K562 (cell line): ENCODE measurements around the gene LRRC71. TPM values are rescaled to one million over a fixed set of nuclear protein-coding genes. Genes with fewer than 3 reads are reported as not detected.
A peak's percentile ranks its signal among the peaks of the same experiment; 100 is the strongest.

Source experiments
- ATAC-seq: fragments of 200-7000 bp; cut with Tn5 transposase; 3 replicates; pipeline ENCODE4 v1.9.1; 2020; ENCODE audit warnings: moderate library complexity
- BruUV-seq: library from RNA; stranded (reverse); fragments of 400-500 nt; replicated peaks from 2 replicates; lab custom pipeline; 2021; lab: Mats Ljungman, UMichigan
- CTCF ChIA-PET: fragments of 300-600 bp; formaldehyde crosslinking; extraction: SDS; loops from one replicate; lab custom pipeline; 2021; ENCODE audit warnings: low intra/inter-chr PET ratio; lab: Yijun Ruan, JAX
- POLR2A ChIA-PET: fragments of 300-600, 350-650 bp; sonication (Branson Sonifier 250); formaldehyde crosslinking; extraction: SDS; loops from one replicate; lab custom pipeline; 2021; ENCODE audit warnings: antibody characterized with exemption, inconsistent platforms; lab: Yijun Ruan, JAX
- DNase-seq, 4 experiments: peaks; one replicate each; pipeline versions ENCODE4 v3.0.0 to v3.0.0-alpha.2; 2011 to 2018; ENCODE audit warnings: low spot score in 3 of 4, mixed read lengths in 3 of 4; ENCODE audit errors: extremely low read depth in 1 of 4
- FAIRE-seq: peaks from 2 replicates; lab custom pipeline; 2011; peaks lifted over from hg19 to GRCh38; lab: Jason Lieb, UNC
- H2AFZ ChIP-seq: 2 replicates; pipeline ENCODE4 v1.6.0; 2011; ENCODE audit warnings: low read depth, low read length, control low read depth, inconsistent platforms
- H3K27ac ChIP-seq: fragments of 200-600 bp; 3 replicates; pipeline ENCODE4 v1.8.0; 2011; ENCODE audit warnings: low read depth, mild to moderate bottlenecking, control low read depth, inconsistent platforms, low read length, moderate library complexity, mixed read lengths; ENCODE audit errors: extremely low read depth
- H3K27me3 ChIP-seq, 2 experiments: fragments of 300-600 bp in 1 of 2; 2 replicates in 1 of 2; 3 replicates in 1 of 2; pipeline versions ENCODE4 v1.6.0 to v1.8.0; 2011; ENCODE audit warnings: inconsistent platforms in 2 of 2, low read length in 2 of 2, mild to moderate bottlenecking in 1 of 2, mixed read lengths in 1 of 2, moderate library complexity in 1 of 2; ENCODE audit not compliant: control insufficient read depth in 2 of 2, insufficient read depth in 2 of 2
- H3K36me3 ChIP-seq: fragments of 300-600 bp; 3 replicates; pipeline ENCODE4 v1.8.0; 2011; ENCODE audit warnings: mild to moderate bottlenecking, low read length, inconsistent platforms; ENCODE audit not compliant: control insufficient read depth, insufficient read depth
- H3K4me1 ChIP-seq, 2 experiments: fragments of 200-600 bp in 1 of 2; replicated peaks in 1 of 2; 2 replicates in 1 of 2; 3 replicates in 1 of 2; pipeline versions ENCODE4 v1.5.1 to v1.8.0; 2011; ENCODE audit warnings: inconsistent platforms in 2 of 2, low read length in 2 of 2, mild to moderate bottlenecking in 1 of 2, mixed read lengths in 1 of 2, moderate library complexity in 1 of 2; ENCODE audit not compliant: control insufficient read depth in 2 of 2, insufficient read depth in 2 of 2
- H3K4me2 ChIP-seq: 2 replicates; pipeline ENCODE4 v1.6.1; 2011; ENCODE audit warnings: low read length, control low read depth, inconsistent platforms, mixed read lengths; ENCODE audit not compliant: insufficient read depth
- H3K4me3 ChIP-seq: fragments of 200-600 bp; sonication (generic), shearing (Covaris generic); 2 replicates; pipeline ENCODE4 v1.5.1; 2016; ENCODE audit warnings: control low read depth, inconsistent platforms
- H3K79me2 ChIP-seq: fragments of 200-600 bp; 3 replicates; pipeline ENCODE4 v1.8.0; 2011; ENCODE audit warnings: low read length, inconsistent platforms; ENCODE audit not compliant: control insufficient read depth, insufficient read depth
- H3K9ac ChIP-seq, 2 experiments: 2 replicates each; pipeline versions ENCODE4 v1.6.0 to v1.6.1; 2011; ENCODE audit warnings: low read depth in 2 of 2, low read length in 2 of 2, control low read depth in 1 of 2, inconsistent platforms in 1 of 2, mild to moderate bottlenecking in 1 of 2, mixed read lengths in 1 of 2; ENCODE audit not compliant: insufficient read depth in 1 of 2
- H3K9me1 ChIP-seq: one replicate; pipeline ENCODE4 v1.6.0; 2011; ENCODE audit warnings: inconsistent platforms, mild to moderate bottlenecking, low read length, moderate library complexity; ENCODE audit not compliant: control insufficient read depth, insufficient read depth
- H3K9me3 ChIP-seq: replicated peaks from 2 replicates; pipeline ENCODE4 v1.5.1; 2011; ENCODE audit warnings: low read depth, low read length, inconsistent platforms; ENCODE audit not compliant: control insufficient read depth, insufficient read depth
- H4K20me1 ChIP-seq: replicated peaks from 2 replicates; pipeline ENCODE4 v1.6.1; 2011; ENCODE audit warnings: low read length, inconsistent platforms, mixed read lengths; ENCODE audit not compliant: control insufficient read depth, insufficient read depth
- MTA1 ChIP-seq: fragments of 450-650 bp; IDR thresholded peaks from 2 replicates; pipeline ENCODE4 v1.6.1; 2017; ENCODE audit warnings: borderline replicate concordance
- SMARCC2 ChIP-seq: fragments of 450-650 bp; IDR thresholded peaks from 2 replicates; pipeline ENCODE4 v1.6.1; 2017; ENCODE audit warnings: antibody characterized with exemption, moderate library complexity, mild to moderate bottlenecking, low read depth
- ZNF263 ChIP-seq: sonication (generic); formaldehyde crosslinking; IDR thresholded peaks from 2 replicates; pipeline ENCODE4 v1.8.0; 2022; ENCODE audit warnings: mild to moderate bottlenecking, missing genetic modification reagents, borderline replicate concordance
- ZNF449 ChIP-seq: fragments of 250-450 bp; sonication (Bioruptor Pico); IDR thresholded peaks from 2 replicates; pipeline ENCODE4 v1.8.0; 2022; ENCODE audit warnings: moderate library complexity, mild to moderate bottlenecking, inconsistent platforms
- WGBS: fragments of 100-300 bp; shearing (Covaris generic); methylation state at CpG from one replicate; pipeline ENCODE4 v1.1.6; 2016; ENCODE audit warnings: low coverage, mixed read lengths; ENCODE audit not compliant: insufficient coverage; ENCODE audit errors: missing lambda C conversion rate; 5-methylcytosine and 5-hydroxymethylcytosine counted together
- in situ Hi-C: fragments of 300-500 bp; cut with MboI; formaldehyde crosslinking; loops from 4 replicates; pipeline ENCODE4 v1.15.0; 2018; ENCODE audit warnings: inconsistent platforms, mixed read lengths
- intact Hi-C: fragments of 100-400 bp; cut with micrococcal nuclease; formaldehyde crosslinking; loops from 2 replicates; pipeline ENCODE4 v1.14.2; 2022
- polyA plus RNA-seq, 8 experiments: library from polyadenylated mRNA; depleted of rRNA in 4 of 8; stranded (reverse) in 5 of 8; unstranded in 3 of 8; fragments of >200 nt; fragmentation: Nextera tagmentation in 2 of 8; fragmentation: Illumina TruSeq in 1 of 8; extraction: Ambion mirVana in 2 of 8; extraction: Trizol in 1 of 8; gene quantifications; 2 replicates each; pipeline versions ENCODE4 v1.2.1 to v1.2.3, GENCODE V29; 2011 to 2014; ENCODE audit warnings: inconsistent platforms in 1 of 8, missing spikeins in 1 of 8
- total RNA-seq, 7 experiments: library from RNA; depleted of rRNA in 6 of 7; stranded (reverse); fragments of >200 nt in 6 of 7; fragmentation: Illumina TruSeq in 2 of 7; extraction: Trizol in 2 of 7; gene quantifications; 2 replicates each; pipeline versions ENCODE4 v1.2.1 to v1.2.3, GENCODE V29; 2011 to 2021; ENCODE audit warnings: low replicate concordance in 1 of 7

The LRRC71 gene
- total and polyA plus RNA-seq, 9 of the 15 experiments (the other 6 are each of a cell fraction or from before 2014, with no cell fraction given): 0.06 to 1.2 (median 0.51) TPM; not detected in 1

- Histone ChIP-seq H3K4me1 (peaks cover 17 to 41% of the 10 kb centered on the region in 2 experiments), H3K79me2 (no peaks in the 10 kb centered on the region), H3K36me3 (peaks cover 55% of the 10 kb centered on the region; the same call in 2 of the 3 replicates), H2AFZ (no peak overlapping the region), H3K9me1 (no peaks in the 10 kb centered on the region), H3K27ac (peak overlapping the region; percentile 57), H3K9ac (peak overlapping the region in 1 of 2 experiments; percentile 35; a peak in 2 of 4 replicates), H3K4me3 (no peak overlapping the region), H3K27me3 (no peaks in the 10 kb centered on the region), H3K9me3 (no peaks in the 10 kb centered on the region), H4K20me1 (no peaks in the 10 kb centered on the region), H3K4me2 (peak overlapping the region; percentile 62; the same call in 1 of the 2 replicates)
- DNase-seq (peak in 1 of 4 experiments; percentile 23), FAIRE-seq (no peak), ATAC-seq (no peak)
- TF ChIP-seq ZNF449 (CRISPR knock-in tag): no peak
- TF ChIP-seq MTA1: no peak
- TF ChIP-seq SMARCC2: no peak
- no peak for TF ChIP-seq ZNF263 (CRISPR knock-in tag)
- 38% methylated on average over 2 of the region's 3 CpGs for WGBS
- intact Hi-C loops: loop anchor here (2.0 kb wide), 2 partner anchors 29 to 39 kb away; no protein-coding TSS in a partner anchor
- in situ Hi-C loops: loop anchor here (10.0 kb wide), 1 partner anchor 197 kb away; no protein-coding TSS in a partner anchor
- BruUV-seq: no TSS peak
- POLR2A ChIA-PET: interaction anchor here (1.0 to 3.3 kb wide), 4 partner anchors 8 to 45 kb away, joined by 3 to 26 read pairs (median 5); no protein-coding TSS in a partner anchor
- CTCF ChIA-PET: no interaction called here
Measured at GRCh38 chr1:156957634-156958033, 37.2 kb downstream of the LRRC71 start.
